Testis (tissue), 3 donors: ENCODE measurements around the gene SMIM28. TPM values are rescaled to one million over a fixed set of nuclear protein-coding genes. Genes with fewer than 3 reads are reported as not detected.

Source experiments
- DNase-seq: peaks from one replicate; pipeline ENCODE4 v3.0.0-alpha.2; 2019
- H3K27ac ChIP-seq, 2 donors: fragments of 200-600 bp; sonication (generic); one replicate each; pipeline ENCODE4 v1.5.1; 2019
- H3K27me3 ChIP-seq: fragments of 200-600 bp; sonication (generic); one replicate; pipeline ENCODE4 v1.5.1; 2019
- H3K36me3 ChIP-seq: fragments of 200-600 bp; sonication (generic); one replicate; pipeline ENCODE4 v1.5.1; 2017; ENCODE audit warnings: low read depth; ENCODE audit errors: missing control alignments
- H3K4me1 ChIP-seq: fragments of 200-600 bp; sonication (generic); one replicate; pipeline ENCODE4 v1.5.1; 2019
- H3K4me3 ChIP-seq, 2 donors: fragments of 200-600 bp; sonication (generic); one replicate each; pipeline ENCODE4 v1.5.1; 2017 to 2019
- H3K9me3 ChIP-seq: fragments of 200-600 bp; sonication (generic); one replicate; pipeline ENCODE4 v1.5.1; 2017
- CTCF ChIP-seq, 3 experiments: fragments of 450-650 bp in 2 of 3; fragments of 200-600 bp in 1 of 3; sonication (generic) in 1 of 3; IDR thresholded peaks; one replicate each; pipeline ENCODE4 v1.5.1; 2016 to 2019; ENCODE audit warnings: antibody characterized with exemption in 3 of 3, mild to moderate bottlenecking in 2 of 3, moderate library complexity in 1 of 3
- POLR2A ChIP-seq: fragments of 450-650 bp; IDR thresholded peaks from one replicate; pipeline ENCODE4 v1.6.1; 2017; ENCODE audit warnings: antibody characterized with exemption, mild to moderate bottlenecking, moderate library complexity
- WGBS, 2 donors: methylation state at CpG; one replicate each; pipeline ENCODE4 v1.1.5; 2018; 5-methylcytosine and 5-hydroxymethylcytosine counted together
- intact Hi-C: fragments of 100-400 bp; cut with DNase I; formaldehyde crosslinking; loops from one replicate; pipeline ENCODE4 v1.15.1; 2023; ENCODE audit warnings: low total_unique reads
- polyA plus RNA-seq: library from polyadenylated mRNA; stranded (reverse); fragments of 350-450 nt; fragmentation: Illumina TruSeq; extraction: RNeasy Lipid Tissue Mini Kit (QIAGEN cat#74804); gene quantifications from one replicate; pipeline ENCODE4 v1.2.3, GENCODE V29; 2014; ENCODE audit warnings: low read depth, low replicate concordance; ENCODE audit not compliant: insufficient read depth
- total RNA-seq, 2 donors: library from RNA; depleted of rRNA; stranded (reverse); fragments of >200 nt; gene quantifications; one replicate each; pipeline ENCODE4 v1.2.3, GENCODE V29; 2016

The SMIM28 gene
- total and polyA plus RNA-seq, 3 donors from 2014 or later: not detected

DNA sequence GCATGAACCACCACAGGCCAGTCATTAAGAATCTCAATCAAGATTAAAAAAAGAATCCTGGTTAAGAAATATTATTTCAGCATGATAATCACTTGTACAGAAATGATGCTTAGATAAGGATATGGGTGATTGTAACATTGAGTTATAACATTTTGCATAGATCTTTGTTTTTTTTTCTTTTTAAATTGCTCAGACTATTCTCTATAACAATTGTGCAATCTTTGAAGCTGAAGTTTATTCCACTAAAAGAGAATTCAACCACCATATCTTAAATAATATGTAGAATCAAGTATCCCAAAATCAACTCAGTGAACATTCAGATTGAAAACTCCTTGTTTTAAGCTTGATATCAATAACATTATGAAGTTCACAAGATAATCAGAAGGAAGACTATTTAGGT is 663 bp upstream of the SMIM28 start:
- TF ChIP-seq CTCF (IDR thresholded peaks at IDR 0.05) (no peak), POLR2A (no peak)
- Histone ChIP-seq H3K36me3 (no peaks in the 10 kb centered on the region), H3K27me3 (no peaks in the 10 kb centered on the region), H3K27ac (no peak overlapping the region), H3K9me3 (no peaks in the 10 kb centered on the region), H3K4me1 (no peaks in the 10 kb centered on the region), H3K4me3 (no peak overlapping the region)
- intact Hi-C loops: no loop called here
- no peak for DNase-seq

GRCh38 chr6:138378463-138378862 is 758 bp downstream of the SMIM28 start:
- TF ChIP-seq POLR2A (no peak), CTCF (IDR thresholded peaks at IDR 0.05) (no peak)
- no peaks in the 10 kb centered on the region for H3K9me3 ChIP-seq
- no peaks in the 10 kb centered on the region for H3K4me1 ChIP-seq
- WGBS, 2 donors: 76 to 85% methylated on average over 4 of the region's 4 CpGs
- intact Hi-C loops: no loop called here
- H3K4me3 ChIP-seq: no peak overlapping the region
- H3K36me3 ChIP-seq: no peaks in the 10 kb centered on the region
- no peaks in the 10 kb centered on the region for H3K27me3 ChIP-seq
- H3K27ac ChIP-seq: no peak overlapping the region
- no peak for DNase-seq

- H3K4me1 ChIP-seq: no peaks in the 10 kb centered on the region
- WGBS, 2 donors: 85% methylated on average over 8 of the region's 8 CpGs
- H3K4me3 ChIP-seq: no peak overlapping the region
- no peaks in the 10 kb centered on the region for H3K27me3 ChIP-seq
- no peak for DNase-seq
- H3K27ac ChIP-seq: no peak overlapping the region
- H3K9me3 ChIP-seq: no peaks in the 10 kb centered on the region
- TF ChIP-seq POLR2A: no peak
- TF ChIP-seq CTCF (IDR thresholded peaks at IDR 0.05): no peak
- H3K36me3 ChIP-seq: no peaks in the 10 kb centered on the region
- intact Hi-C loops: no loop called here
Measured at GRCh38 chr6:138382498-138383265, 5.0 kb downstream of the SMIM28 start.

GRCh38 chr6:138383776-138384175 is 6.1 kb downstream of the SMIM28 start:
- H3K27ac ChIP-seq: no peak overlapping the region
- H3K36me3 ChIP-seq: no peaks in the 10 kb centered on the region
- no peak for DNase-seq
- H3K9me3 ChIP-seq: no peaks in the 10 kb centered on the region
- H3K27me3 ChIP-seq: no peaks in the 10 kb centered on the region
- H3K4me3 ChIP-seq: no peak overlapping the region
- intact Hi-C loops: no loop called here
- TF ChIP-seq POLR2A (no peak), CTCF (IDR thresholded peaks at IDR 0.05) (no peak)
- WGBS, 2 donors: 87 to 88% methylated on average over 3 of the region's 3 CpGs
- H3K4me1 ChIP-seq: no peaks in the 10 kb centered on the region

DNA sequence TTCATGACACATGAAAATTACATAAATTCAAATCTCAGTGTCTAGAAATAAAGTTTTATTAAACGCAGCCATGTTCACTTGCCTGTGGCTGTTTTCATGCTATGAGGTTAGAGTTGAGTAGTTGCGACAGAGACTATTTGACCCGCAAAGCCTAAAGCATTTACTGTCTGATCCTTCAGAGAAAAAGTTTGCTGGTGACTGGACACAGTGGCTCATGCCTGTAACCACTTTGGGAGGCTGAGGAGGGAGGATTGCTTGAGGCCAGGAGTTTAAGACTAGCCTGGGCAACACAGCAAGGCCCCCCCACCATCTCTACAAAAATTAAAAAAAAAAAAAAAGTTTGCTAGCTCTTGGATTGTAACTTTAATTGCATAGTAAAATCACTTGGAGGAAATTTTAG is 9.2 kb downstream of the SMIM28 start:
- no peak for TF ChIP-seq CTCF (IDR thresholded peaks at IDR 0.05)
- TF ChIP-seq POLR2A: no peak
- no peak overlapping the region for H3K27ac ChIP-seq
- no peak overlapping the region for H3K4me3 ChIP-seq
- H3K4me1 ChIP-seq: no peaks in the 10 kb centered on the region
- WGBS, 2 donors: 89 to 92% methylated on average over 3 of the region's 3 CpGs
- intact Hi-C loops: no loop called here
- no peak for DNase-seq
- no peaks in the 10 kb centered on the region for H3K36me3 ChIP-seq
- H3K27me3 ChIP-seq: no peaks in the 10 kb centered on the region
- H3K9me3 ChIP-seq: no peaks in the 10 kb centered on the region
